Brain microvascular endothelial cell (primary cell): Measurements from ENCODE around the gene PSORS1C1.

Source experiments
- DNase-seq: peaks from one replicate; pipeline ENCODE4 v3.0.0-alpha.2; 2020
- H3K27ac ChIP-seq: fragments of 250-450 bp; sonication (Bioruptor Pico); 2 replicates; pipeline ENCODE4 v1.5.1; 2020; ENCODE audit warnings: mild to moderate bottlenecking, moderate library complexity
- H3K27me3 ChIP-seq: fragments of 250-450 bp; sonication (Bioruptor Pico); replicated peaks from 2 replicates; pipeline ENCODE4 v1.5.1; 2020; ENCODE audit warnings: mild to moderate bottlenecking
- H3K36me3 ChIP-seq: fragments of 250-450 bp; sonication (Bioruptor Pico); replicated peaks from 2 replicates; pipeline ENCODE4 v1.5.1; 2020; ENCODE audit warnings: mild to moderate bottlenecking
- H3K4me3 ChIP-seq: 2 replicates; pipeline ENCODE4 v1.5.1; 2011; ENCODE audit warnings: low read depth, mild to moderate bottlenecking, control low read depth, low read length, moderate library complexity
- in situ Hi-C: cut with HindIII; loops from 2 replicates; pipeline ENCODE4 v1.10.0; 2017; ENCODE audit warnings: low sequenced_read_pairs, low pct_ligation_motif_present
- TF ChIP-seq, protein P1 (sequence below): IDR thresholded peaks from 2 replicates; pipeline ENCODE4 v1.5.1; 2011; ENCODE audit warnings: low read depth, mild to moderate bottlenecking, moderate library complexity, low read length, control low read depth, inconsistent platforms; ENCODE audit errors: missing control alignments

PSORS1C1 gene

DNA sequence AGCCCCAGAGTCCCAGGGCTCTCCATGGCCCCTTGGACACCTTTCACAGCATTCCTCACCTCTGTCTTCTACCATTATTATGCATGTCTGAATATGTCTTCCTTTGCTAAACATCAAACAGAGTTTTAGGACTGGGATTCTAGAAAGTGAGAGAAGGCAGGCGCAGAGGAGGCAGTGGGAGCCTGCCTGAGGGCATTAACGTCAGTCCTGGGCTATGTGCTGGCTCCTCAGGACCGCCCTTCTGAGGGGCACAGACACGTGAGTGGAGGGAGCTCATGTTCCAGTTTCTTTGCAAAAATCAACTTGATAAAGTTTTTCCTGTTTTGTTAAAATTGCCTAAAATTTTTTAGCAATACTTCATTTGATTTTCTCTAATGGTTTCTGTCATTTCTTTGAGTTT lies 40.2 kb upstream of the PSORS1C1 start:
- H3K36me3 ChIP-seq: no peaks in the 10 kb centered on the region
- DNase-seq: no peak
- no peaks in the 10 kb centered on the region for H3K27me3 ChIP-seq
- in situ Hi-C loops: no loop called here
- TF ChIP-seq, protein P1, sequence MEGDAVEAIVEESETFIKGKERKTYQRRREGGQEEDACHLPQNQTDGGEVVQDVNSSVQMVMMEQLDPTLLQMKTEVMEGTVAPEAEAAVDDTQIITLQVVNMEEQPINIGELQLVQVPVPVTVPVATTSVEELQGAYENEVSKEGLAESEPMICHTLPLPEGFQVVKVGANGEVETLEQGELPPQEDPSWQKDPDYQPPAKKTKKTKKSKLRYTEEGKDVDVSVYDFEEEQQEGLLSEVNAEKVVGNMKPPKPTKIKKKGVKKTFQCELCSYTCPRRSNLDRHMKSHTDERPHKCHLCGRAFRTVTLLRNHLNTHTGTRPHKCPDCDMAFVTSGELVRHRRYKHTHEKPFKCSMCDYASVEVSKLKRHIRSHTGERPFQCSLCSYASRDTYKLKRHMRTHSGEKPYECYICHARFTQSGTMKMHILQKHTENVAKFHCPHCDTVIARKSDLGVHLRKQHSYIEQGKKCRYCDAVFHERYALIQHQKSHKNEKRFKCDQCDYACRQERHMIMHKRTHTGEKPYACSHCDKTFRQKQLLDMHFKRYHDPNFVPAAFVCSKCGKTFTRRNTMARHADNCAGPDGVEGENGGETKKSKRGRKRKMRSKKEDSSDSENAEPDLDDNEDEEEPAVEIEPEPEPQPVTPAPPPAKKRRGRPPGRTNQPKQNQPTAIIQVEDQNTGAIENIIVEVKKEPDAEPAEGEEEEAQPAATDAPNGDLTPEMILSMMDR: no peak
- H3K27ac ChIP-seq: no peak overlapping the region
- no peak overlapping the region for H3K4me3 ChIP-seq

GRCh38 chr6:31075528-31075927 lies 39.1 kb upstream of the PSORS1C1 start:
- no peaks in the 10 kb centered on the region for H3K36me3 ChIP-seq
- peak; percentile 82 for DNase-seq
- no peaks in the 10 kb centered on the region for H3K27me3 ChIP-seq
- no peak overlapping the region for H3K27ac ChIP-seq
- no peak overlapping the region for H3K4me3 ChIP-seq
- TF ChIP-seq, protein P1: no peak
- in situ Hi-C loops: no loop called here

- Histone ChIP-seq H3K27ac (no peak overlapping the region), H3K36me3 (no peaks in the 10 kb centered on the region), H3K27me3 (no peaks in the 10 kb centered on the region), H3K4me3 (no peak overlapping the region)
- TF ChIP-seq, protein P1: no peak
- in situ Hi-C loops: no loop called here
- DNase-seq: no peak
These were observed 38.0 kb upstream of the PSORS1C1 start for GRCh38 chr6:31076611-31077010.

GRCh38 chr6:31079656-31080261 lies 34.8 kb upstream of the PSORS1C1 start:
- H3K4me3 ChIP-seq: peak overlapping the region; percentile 33
- in situ Hi-C loops: no loop called here

DNA sequence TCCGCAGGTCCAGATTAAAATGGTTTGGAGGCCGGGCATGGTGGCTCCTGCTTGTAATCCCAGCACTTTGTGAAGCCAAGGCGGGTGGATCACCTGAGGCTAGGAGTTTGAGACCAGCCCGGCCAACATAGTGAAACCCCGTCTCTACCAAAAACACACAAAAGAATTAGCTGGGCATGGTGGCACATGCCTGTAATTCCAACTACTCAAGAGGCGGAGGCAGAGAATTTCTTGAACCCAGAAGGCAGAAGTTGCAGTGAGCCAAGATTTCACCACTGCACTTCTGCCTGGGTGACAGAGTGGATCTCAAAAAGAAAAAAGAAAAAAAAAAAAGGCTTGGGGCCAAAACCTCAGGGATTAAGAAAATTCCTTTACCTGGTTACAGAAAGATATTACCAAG lies 32.7 kb upstream of the PSORS1C1 start:
- TF ChIP-seq, protein P1: no peak
- Histone ChIP-seq H3K27me3 (no peaks in the 10 kb centered on the region), H3K27ac (no peak overlapping the region), H3K4me3 (no peak overlapping the region), H3K36me3 (no peaks in the 10 kb centered on the region)
- no peak for DNase-seq
- in situ Hi-C loops: no loop called here

More at GRCh38 chr6:31079656-31080261, 34.8 kb upstream of the PSORS1C1 start:
- H3K27me3 ChIP-seq: no peaks in the 10 kb centered on the region
- TF ChIP-seq, protein P1: peak; percentile 88
- peak; percentile 61 for DNase-seq
- H3K36me3 ChIP-seq: no peaks in the 10 kb centered on the region
- H3K27ac ChIP-seq: no peak overlapping the region

GRCh38 chr6:31083742-31084354 lies 30.8 kb upstream of the PSORS1C1 start:
- Histone ChIP-seq H3K4me3 (no peak overlapping the region), H3K27me3 (no peaks in the 10 kb centered on the region), H3K36me3 (no peaks in the 10 kb centered on the region), H3K27ac (peak overlapping the region; percentile 63)
- in situ Hi-C loops: no loop called here
- peak; percentile 85 for DNase-seq
- TF ChIP-seq, protein P1: peak; percentile 68
